NAMALWA (cell line): ENCODE data around the gene EFCAB11.
"Not testable (repeated sequence)": the region's sequence is repeated elsewhere in the genome, so short reads cannot be mapped to it uniquely, and the experiment has no call there.

Source experiments
- DNase-seq: peaks from one replicate; pipeline ENCODE4 v3.0.0-alpha.2; 2015; ENCODE audit warnings: low spot score

Gene EFCAB11

DNA sequence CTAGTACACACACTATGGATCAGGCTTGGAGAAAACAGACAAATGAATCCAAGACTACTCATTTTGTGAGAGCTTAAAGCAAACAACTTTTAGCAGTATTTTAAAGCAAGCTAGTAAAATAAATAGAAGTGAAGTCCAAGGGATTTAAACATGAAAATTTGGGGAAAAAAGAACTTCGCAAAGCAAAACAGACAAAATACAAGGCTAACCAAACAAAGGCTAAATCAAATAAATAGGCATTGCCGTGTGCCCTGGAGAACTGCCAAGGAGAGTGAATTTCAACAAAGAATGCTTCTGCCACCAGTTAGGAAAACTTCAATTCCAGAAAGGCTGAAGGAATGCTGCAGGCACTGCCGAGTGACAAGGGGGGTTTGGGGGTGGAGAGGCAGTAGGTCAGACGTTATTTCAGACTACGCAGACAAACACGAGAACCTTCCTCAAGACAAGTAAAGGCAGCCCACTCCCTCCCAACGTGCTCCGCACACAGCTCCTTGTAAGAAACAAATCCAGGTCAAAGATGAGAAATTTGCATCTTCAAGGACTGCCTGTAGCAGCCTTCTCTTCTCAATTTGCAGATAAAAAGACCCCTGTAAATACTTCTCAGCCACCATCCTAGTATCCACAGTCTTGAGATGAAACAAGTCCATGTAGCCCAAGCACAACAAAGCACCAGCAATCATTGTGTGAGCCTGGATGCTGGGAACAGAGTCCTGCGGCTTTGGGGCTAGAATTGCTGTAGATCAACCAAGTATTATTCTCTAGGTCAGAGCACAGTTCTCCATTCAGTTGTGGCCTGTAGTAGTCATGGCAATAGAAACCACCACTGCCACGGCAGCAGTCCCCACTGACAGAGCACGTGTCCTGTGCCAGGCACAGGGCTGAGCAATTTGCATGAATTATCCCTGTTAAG, 43.3 kb downstream of the EFCAB11 start:
- no peak for DNase-seq

- no peak for DNase-seq
Observed at GRCh38 chr14:89910691-89911009, 43.9 kb downstream of the EFCAB11 start.

DNA sequence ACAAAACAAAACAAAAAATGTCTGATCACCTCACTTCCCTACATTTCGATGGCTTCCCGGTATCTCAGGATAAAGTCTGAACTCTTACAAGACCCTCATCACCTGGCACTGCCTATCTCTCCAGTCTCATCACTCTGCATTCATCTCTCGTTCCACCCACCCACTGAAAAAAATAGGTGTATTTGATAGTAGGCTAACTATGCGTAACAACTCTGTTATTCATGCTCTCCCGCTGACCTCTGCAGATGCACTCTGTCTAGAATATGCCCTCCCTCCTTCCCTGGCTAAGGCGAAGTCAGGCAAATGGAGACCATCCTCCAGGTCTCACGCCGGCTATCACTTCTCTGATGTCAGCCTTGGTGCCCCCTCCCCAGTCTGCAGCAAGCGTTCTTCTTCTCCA, 44.9 kb downstream of the EFCAB11 start:
- DNase-seq = no peak

GRCh38 chr14:89908712-89909450, 45.6 kb downstream of the EFCAB11 start:
- no peak for DNase-seq

DNA sequence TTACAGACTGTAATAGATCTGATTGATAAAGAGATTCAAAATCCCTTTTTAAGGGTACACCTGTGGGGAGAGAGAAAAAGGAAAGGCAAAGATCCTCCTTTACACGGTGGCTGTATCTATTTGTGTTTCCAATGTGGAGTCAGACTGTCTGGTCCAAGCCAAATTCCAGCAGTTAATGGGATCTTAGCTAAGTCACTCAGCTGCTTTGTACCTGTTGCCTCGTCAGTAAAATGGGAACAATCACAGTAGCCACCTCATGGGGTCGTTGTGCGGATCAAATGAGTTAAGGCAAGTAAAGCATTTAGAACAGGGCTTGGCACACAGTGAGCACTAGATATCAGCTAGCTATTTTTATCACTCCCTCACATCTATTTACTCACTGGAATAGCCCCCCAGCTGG, 46.9 kb downstream of the EFCAB11 start:
- DNase-seq = no peak

DNA sequence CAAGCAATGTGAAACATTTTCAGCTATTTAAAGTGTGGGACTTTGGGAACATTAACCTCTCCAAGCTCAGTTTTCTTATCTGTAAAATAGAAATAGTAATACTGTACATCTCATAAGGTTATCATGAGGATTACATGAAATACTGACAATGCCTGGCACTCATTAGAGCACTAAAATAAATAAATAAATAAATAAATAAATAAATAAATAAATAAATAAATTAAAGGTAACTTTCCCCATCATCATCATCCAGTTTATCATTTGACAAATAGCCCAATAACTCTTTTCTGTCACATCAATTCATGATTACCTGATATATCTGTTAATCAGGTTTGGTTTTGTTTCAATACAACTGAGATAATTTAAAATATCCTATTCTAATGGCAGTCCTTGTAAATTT, 48.5 kb downstream of the EFCAB11 start:
- no peak for DNase-seq

GRCh38 chr14:89903340-89903952, 51.1 kb downstream of the EFCAB11 start:
- DNase-seq = no peak

GRCh38 chr14:89902881-89903280, 51.6 kb downstream of the EFCAB11 start:
- DNase-seq = no peak

DNA sequence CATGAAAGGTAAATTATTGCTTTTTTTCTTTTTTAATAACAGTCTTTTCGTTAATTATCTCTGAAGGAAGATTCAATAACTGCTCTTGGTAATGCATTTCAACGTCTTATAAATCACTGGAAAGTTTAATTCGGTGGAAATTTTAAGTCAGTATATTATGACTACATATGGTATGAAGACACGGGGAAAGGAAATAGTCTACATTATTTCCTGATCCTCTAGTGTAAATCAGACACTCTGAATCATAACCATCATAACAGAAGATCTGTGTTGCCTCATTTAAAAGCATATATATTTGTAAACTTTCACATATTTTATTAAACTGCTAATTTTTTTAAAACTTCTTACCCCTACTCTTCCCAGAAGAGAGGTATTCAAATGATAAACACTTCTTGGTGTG, 53.7 kb downstream of the EFCAB11 start:
- no peak for DNase-seq

DNA sequence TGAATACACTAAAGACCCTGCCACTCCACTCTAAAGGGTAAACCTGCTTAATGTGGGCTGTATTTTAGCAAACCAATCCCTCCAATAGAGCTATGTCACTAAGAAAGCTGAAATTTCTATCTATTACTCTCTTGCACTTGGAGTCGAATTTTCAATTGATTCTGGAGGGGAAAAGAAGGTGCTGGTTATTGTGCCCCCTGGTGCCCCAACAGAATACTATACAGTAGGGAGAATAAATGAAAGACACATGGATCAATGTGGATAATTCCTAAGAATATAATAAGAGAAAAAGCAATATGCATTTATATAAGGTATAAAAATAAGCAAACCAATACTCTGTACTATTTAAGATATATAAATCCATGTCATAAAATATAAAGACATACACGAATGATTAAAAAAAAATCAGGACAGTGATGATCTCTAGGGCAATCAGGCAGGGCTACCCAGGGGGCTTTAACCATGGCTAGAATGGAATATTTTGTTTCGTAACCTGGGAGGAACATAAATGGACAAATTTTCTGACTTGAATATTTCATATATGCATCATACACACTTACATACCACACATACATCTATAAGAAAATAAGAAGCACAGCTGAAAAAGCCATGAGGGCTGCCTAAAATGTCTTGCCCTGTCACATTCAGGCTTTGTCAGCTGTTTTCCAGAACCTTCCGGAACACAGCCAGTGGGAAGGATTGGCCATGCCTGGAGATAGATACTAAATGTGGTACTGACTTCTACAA, 54.4 kb downstream of the EFCAB11 start:
- peak; percentile 22 for DNase-seq

DNA sequence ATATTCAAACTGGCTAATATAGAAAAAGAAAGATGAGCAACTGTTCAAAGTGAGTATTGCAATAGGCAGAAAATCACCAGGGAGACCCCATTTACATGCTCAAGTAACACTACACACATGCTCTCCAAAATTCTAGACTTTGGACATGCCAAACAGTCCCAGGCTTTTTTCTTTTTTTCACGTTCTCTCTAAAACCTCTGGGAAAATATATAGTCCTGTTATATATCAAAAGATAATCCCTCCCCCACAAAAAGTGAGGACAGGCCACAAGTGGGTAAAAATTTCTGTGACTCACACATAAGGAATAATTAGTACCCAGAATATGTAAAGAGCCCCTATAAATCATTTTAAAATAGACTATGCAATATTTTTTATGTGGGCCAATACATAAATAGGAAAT, 55.2 kb downstream of the EFCAB11 start:
- no peak for DNase-seq

- DNase-seq = not testable (repeated sequence)
Observed at GRCh38 chr14:89893388-89893787, 61.1 kb downstream of the EFCAB11 start.

DNA sequence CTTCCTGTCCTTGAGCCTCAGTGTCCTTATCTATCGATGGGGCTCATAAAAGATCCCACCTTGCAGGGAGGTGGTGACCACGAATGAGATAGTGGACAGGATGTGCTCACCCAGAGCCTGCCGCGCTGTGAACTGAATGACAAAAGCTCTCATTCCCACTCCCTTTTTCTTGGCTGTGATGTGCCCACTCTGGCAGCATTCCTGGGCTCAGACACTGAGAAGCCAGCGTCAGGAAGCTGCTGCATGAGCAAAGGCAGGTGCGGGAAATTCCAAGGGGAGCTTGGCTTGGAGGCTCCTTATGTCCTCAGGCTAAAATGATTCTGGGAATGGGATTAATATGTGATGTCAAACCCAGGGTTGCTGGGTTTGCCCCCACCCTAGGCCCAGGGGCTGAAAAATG, 61.6 kb downstream of the EFCAB11 start:
- DNase-seq = no peak

DNA sequence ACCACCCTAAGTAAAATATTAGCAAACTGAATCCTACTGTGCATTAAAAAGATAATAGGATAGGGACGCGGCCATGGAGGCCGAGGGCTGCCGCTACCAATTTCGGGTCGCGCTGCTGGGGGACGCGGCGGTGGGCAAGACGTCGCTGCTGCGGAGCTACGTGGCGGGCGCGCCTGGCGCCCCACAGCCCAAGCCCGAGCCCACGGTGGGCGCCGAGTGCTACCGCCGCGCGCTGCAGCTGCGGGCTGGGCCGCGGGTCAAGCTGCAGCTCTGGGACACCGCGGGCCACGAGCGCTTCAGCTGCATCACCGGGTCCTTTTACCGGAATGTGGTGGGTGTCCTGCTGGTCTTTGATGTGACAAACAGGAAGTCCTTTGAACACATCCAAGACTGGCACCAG, 62.8 kb downstream of the EFCAB11 start:
- not testable (repeated sequence) for DNase-seq

- no peak for DNase-seq
Observed at GRCh38 chr14:89891055-89891454, 63.5 kb downstream of the EFCAB11 start.

DNA sequence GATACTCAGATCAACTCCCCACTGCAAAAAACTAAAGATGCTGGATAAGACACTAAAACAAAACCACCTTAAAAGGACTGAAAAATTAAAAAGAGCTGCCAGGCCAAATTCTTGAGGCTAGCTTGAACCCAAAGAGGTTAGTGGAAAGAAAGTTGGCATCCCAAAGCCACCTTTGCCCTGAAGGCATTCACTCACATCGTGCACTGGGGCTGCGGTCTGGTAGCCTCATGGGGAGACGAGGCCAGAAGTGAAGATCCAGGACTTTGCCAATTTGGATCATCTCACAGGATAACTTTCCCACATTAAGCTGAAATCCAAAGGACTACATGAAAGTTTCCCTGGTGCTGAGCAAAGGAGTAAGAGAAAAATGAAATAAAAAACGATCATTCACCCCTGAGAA, 63.9 kb downstream of the EFCAB11 start:
- DNase-seq = no peak

- DNase-seq = no peak
Observed at GRCh38 chr14:89889626-89890025, 64.9 kb downstream of the EFCAB11 start.

GRCh38 chr14:89884761-89885160, 69.8 kb downstream of the EFCAB11 start:
- no peak for DNase-seq

- DNase-seq = no peak
Observed at GRCh38 chr14:89881839-89882238, 72.7 kb downstream of the EFCAB11 start.

GRCh38 chr14:89874091-89874490, 80.4 kb downstream of the EFCAB11 start:
- DNase-seq = not testable (repeated sequence)

DNA sequence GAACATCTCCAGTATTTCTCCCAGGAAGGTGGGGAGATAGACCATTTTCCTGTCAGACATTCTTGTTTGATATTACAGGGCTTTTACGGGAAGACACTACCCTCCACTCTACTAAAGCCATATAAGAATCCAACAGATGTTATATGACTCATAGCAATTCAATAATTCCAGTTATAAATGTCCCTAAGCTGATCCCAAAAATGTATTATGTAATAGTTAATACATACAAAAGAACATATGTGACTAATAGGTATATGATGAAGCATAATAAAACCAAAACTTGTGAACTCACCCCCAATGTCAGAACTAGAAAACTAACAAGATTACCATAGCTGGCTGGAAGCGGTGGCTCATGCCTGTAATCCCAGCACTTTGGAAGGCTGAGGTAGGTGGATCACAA, 84.2 kb downstream of the EFCAB11 start:
- DNase-seq = no peak

DNA sequence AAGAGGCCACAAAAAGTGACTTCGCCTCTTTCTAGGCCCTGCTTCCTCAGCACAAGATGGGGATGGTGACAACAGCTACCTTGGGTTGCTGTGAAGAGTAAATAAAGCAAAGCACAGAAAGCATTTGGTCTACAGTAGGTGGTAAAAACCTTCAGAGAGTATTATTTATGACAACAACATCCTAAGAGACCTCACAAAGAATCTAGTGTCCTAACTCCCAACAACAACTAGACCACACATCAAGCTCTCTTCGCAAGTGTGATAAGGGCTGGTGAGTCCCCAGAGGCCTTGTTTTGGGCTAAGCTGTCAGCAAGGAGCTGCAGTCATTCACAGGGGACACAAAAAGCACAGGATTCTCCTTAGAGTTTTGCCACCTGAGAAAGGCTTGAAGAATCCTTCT, 84.9 kb downstream of the EFCAB11 start:
- DNase-seq = no peak
